Activated T-helper 1 cell treated with Interleukin-2 at 50 U/mL for 16 hours (primary cell): ENCODE measurements around the gene SNTG2.

Source experiments
- DNase-seq: peaks from one replicate; pipeline ENCODE4 v3.0.0-alpha.2; 2020; ENCODE audit warnings: low read depth

The SNTG2 gene

DNA sequence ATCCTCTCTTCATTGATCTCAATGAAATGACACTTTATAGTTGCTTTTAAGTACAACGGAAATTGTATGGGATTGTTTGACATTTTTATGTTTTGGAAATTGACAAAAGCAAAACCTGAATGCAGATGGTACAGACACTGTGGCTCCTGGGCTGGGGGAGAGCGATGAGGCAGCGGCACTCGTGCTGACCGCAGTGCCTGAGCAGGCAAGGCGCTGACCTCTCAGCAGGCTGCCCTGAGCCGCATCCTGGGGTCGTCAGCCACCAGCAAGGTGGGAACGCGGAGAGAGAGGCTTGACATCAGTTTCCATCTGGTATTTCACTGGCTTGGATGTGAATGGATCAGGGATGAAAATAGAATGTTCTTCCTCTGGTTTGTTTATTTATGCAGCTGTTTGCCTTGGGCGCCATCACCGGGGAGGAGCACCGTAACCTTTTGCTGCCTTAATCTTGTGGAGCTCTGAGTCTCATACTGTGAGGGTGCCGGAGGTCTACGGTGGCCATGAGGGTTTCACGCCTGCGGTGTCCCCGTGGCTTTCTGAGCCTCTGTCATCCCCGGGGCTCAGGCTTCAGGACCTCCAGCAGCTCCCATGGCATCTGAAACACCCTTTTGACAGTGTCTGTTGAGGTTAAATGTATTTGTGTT, 367.8 kb downstream of the SNTG2 start:
- DNase-seq: no peak

DNA sequence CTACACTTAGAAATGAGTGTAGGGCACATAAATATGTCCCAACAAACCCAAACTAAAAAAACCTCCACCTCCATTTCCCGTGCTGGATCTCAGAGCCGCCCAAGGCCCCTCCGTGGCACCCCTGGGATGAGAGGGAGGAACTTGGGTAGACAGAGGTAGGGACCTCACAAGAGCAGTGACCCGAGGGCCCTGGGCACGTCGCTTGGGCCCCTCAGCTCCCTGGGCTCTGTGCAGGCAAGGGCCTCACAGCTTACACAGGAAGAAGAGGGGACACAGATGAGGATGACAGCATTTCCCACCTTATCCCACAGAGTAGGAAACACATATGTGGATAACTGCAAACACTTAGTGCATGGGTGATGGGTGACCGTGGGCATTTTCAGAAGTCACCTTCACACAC, 368.7 kb downstream of the SNTG2 start:
- DNase-seq: no peak

DNA sequence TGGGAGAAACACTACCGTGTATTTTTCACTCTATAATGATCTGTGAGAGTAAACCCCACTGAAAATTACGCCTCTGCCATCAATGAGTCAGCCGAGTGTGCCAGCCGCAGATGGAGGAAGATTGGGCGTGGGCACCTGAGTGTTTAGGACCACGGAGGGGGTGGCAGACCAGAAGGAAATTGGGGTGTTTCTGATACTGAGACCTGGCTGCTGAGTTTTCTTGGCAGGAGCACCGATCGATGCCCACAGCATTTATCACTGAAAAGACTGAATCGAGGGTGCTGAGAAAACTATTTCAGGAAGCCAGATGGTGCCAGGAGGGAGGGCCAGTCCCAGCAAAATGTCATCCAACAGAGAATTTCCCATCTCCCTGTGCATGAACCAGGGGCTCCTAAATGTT, 370.7 kb downstream of the SNTG2 start:
- DNase-seq: no peak

DNA sequence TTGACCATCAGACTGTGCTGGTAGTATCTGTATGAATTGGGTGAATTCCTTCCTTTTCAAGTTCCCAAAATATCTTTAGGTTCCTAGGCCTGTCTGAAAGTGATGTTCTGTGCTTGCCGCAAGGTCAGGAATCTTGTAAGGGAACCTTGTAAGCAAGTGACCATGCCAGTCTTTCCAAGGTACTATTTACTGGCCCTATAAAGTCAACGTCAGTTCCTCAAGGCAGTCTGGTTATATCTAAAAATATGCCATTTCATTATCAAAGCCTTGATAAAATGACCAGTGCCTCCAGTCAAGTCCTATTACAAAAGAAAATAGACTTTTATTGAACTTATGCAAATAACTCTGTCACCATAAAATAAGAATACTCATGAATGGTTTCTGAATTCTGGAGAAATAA, 374.2 kb downstream of the SNTG2 start:
- DNase-seq: no peak

DNA sequence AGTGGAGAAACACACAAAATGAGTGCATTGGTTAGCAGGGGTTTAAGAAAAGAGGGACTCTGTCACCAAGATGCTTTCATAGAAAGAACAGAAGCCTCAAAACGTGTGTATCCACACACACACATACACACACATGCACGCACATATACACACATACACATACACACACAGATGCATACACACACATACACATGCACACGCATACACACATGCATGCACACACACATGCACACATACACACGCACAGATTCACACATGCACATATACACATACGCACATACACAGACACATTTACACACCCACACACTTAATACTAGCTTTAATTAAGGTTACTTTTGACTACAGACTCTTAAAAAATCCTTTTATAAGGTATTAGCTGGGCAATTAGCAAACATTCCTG, 378.0 kb downstream of the SNTG2 start:
- no peak for DNase-seq

DNA sequence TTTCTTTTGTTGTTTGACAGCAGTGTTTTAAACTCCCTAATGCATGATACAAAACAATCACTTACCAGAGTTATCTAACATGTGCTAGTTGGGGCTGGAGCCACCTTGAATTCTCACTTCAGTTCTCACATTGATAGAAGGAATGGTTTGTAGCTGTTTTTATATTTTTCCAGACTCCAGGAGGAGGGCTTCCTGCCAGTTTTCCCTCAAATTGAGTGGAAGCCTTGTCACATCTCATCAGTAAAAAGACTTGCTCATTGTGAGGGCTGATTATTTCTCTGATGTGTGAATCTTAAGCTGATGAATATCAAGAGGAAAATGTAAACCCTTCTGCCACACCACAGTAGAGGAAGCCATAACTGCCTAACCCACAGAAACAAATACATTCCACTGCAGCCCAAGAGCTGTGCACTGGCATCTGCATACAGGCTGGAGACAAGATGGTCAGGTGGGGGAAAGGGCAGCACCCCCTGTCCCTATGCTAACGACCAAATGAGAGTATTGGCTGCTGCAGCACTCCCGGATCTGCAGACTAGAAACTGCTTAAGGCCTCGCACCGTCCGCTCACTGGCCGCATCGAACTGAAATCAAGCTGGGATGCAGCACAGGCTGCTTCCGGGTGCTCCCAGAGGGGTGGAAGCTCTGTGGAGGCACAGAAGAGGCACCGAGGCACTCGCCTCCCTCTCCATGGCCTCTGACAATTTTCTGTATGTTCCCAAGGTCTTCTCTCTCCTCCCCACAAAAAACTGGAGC, 388.9 kb downstream of the SNTG2 start:
- DNase-seq: no peak

DNA sequence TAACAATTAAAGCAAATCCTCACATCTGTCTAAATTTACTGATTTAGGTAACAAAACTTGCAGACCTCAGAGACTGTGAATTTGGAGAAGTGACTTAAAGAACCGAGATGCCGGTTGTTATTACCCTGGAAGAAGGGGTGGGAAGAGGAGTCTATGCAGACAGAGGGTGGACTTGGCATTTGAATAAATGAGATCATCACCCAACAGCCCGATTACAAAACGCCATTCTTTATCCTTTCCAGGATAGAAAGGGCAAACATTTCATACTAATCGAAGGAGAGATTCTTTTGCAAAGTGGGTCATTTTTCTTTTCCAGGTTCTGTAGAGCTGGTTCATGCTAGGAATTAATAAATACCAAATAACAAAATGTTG, 389.5 kb downstream of the SNTG2 start:
- DNase-seq: no peak

DNA sequence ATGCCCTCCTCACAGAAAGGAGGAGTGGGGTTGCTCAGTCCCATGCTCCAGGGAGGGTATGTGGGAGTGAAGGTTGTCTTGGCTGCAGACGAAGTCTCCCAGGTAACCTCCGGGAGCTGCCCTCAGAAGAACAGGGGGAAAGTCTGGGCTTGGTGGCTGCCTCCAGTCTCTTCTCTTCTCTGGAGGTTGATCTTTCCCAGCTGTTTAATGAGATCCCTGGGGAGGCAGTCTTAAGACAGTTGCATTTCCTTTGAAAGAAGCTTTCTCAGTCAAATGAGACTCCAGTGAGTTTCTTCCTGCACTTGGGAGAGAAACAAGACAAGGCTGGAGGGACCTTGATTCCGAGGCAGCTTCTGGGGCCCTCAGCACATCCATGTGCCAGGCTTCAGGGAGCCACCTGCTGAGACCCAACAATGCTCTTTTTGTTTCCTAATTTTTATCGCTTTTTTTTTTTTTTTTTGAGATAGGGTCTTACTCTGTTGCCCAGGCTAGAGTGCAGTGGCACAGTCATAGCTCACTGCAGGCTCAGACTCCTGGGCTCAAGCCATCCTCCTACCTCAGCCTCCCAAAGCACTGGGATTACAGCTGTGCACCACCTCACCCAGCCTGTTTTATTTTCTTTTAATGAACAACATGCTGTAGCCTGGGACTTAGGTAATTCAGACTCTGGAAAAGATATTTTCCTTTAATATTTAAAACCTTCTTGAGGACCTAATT, 390.9 kb downstream of the SNTG2 start:
- no peak for DNase-seq

DNA sequence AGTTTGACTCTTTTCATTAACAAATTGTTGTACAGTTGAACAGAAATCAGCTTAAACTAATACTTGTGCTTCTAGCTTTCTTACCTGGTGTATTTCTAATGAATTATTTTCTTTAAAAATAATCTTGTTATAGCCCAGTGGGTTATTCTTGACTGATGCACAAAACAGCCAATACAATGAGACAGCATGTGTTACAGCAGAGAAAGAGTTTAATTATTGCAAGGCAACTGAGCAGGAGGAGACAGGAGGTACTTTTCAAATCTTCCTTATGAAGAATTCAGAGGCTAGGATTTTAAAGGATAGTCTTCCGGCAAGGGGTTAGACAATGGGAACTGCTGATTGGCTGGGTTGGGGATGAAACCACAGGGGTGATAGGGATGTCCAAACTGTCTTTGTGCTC, 398.1 kb downstream of the SNTG2 start:
- no peak for DNase-seq

DNA sequence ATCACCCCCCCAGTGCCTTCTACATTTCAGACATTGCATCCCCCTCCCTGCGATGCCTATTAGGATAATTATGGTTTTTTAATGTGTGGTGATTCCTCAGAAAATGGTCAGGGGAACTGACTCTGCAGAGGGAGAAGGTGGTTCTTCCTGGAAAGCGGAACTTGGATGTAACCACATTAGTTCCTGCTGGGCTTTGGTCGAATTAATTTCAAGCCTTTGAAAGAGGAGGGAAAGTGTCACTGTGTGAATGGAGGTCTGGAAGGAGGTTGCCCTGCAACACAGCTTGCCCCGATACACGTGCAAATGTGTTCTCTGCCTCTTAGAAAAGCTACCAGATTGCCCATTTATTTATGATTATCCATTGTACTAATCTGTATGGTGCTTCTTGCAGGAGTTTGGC, 399.5 kb downstream of the SNTG2 start:
- DNase-seq: no peak

DNA sequence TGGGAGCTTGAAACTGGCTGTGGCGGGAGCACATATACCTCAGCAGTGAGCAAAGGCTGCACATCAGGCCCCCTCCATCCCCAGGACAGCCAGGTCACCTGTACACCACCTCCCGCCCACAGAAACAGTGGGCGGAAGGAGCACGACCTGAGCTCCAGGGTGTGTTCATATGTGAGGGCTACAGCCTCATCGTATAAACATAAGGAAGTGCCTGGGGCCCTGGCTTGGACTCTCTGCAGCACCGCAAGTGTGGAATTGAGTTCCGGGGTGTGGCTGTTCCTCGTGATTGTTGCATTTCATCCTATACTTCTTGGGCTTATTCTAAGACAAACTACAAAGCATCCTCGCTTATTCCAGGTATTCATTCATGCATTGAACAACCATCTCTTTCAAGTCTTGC, 402.5 kb downstream of the SNTG2 start:
- DNase-seq: no peak

DNA sequence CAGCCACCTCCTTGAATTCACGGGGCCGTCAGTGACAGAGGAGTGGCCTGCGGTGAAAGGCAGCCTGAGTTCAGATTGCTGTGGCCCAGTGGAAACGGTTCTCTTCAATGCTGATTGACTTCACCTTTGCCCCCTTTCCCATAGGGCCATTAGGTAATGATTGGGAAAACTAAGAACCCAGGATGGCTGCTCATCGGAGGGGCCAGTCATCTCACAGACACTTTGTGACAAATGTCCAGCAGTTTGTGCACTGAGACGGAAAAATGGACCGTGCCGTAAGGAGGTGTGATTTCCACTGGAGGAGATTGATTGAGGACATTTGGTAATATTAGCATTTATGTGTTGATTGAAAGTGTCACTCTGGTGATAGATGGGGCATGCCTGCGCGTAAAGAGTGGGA, 402.9 kb downstream of the SNTG2 start:
- DNase-seq: no peak

DNA sequence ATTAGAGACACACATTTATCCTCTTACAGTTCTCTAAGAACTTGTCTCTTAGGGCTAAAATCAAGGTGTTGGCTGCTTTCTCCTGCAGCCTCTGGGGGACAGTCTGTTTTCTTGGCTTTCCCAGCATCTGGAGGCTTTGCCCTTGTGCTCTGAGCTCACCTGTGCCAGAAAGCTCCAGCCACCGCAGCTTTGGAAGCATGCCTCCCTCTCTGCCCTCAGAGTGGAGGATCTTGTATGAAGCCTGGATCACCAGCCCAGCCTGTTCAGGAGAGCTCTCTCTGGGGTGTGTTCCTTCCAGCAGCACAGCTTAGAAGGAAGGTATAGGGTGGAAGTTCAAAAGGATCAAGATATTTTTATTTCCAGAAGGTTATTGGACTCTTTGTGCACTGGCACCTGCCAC, 409.5 kb downstream of the SNTG2 start:
- DNase-seq: no peak

DNA sequence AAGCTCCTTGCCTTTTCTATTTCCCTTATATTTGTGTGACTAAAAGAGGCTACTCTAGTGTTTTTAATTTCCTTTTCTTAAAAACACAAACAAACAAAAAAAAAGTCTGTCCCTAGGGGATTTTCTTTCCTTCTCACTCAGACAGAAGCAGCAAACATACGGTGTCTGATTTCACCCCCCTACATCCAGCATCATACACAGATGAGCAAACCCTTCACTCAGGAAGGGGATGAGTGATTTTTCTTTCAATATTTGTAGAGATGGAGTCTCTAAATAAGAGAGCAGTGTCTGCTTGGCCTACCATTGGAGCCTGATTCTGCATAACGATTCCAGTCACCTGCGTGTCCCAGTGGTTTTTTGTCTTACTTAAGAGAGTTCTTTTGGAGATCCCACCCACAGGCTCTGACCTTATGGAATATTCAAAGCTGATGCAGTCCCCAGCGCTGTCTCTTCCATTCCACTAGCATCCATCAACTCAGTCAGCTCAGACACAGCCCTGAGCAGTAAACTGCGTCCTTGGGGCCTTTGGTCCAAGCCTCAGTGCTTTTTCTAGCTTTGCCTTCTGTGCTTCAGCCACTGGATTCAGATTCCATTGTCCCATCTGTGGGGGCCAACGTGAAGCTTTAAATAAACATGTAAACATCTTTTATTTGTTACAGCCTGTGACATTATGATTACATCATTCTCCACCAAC, 410.1 kb downstream of the SNTG2 start:
- no peak for DNase-seq

DNA sequence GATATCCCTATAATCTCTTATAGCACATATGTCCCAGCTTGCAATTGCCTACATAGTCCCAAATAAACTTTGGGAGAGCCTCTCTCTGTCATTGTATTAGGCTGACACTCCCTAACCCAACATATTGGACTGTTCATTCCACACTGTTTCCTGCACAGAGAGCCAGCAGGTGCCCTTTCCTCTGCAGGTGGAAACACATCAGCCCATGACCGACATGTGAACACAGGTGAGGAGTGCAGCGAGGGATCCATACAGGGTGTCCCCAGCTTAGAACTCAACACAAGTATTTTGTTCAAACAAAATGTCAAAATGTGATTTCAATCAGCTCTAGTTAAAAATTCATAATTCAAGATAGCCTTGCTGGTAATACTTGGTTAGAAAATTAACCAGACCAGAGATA, 412.7 kb downstream of the SNTG2 start:
- DNase-seq: no peak

DNA sequence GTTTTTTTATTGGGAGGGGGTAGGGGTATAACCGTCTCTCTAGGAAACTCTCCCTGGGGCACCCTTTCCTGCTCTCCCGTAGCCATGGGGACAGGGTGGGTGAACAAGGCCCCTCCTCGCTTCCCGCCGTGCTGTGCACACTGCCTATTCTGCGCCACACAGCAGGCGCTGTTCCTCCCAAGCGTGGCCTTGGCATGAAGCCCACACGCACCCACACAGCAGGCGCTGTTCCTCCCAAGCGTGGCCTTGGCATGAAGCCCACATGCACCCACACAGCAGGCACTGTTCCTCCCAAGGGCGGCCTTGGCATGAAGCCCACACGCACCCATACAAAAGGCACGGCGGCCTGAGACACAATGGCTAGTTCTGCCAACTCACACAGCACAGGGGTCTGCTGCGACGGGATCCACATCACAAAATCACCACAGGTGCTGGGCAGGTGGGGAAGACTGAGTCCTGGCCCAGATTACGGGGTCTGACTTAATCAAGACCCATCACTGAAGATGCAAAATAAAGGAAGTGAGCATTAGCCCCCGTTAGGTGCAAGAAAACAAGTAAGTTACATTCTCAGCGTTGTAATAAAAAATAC, 416.0 kb downstream of the SNTG2 start:
- no peak for DNase-seq

DNA sequence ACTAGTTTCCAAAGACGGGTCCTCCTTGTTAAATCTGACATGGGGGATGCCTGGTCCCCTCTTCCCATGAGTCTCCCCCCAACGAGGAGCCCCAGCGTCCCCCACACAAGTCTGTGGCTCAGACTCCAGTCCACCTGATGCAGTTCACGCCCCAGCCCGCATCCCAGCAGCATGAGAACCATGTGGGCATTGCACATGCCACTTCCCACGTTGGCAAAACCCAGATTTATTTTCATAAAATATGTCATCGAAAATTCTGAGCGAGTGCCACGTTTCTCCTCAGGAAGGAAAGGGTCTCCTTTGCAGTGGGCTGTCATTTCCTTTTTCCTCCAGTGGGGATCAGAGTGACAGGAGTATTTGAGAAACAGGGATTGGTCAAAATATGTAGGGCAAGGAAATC, 417.0 kb downstream of the SNTG2 start:
- DNase-seq: no peak

DNA sequence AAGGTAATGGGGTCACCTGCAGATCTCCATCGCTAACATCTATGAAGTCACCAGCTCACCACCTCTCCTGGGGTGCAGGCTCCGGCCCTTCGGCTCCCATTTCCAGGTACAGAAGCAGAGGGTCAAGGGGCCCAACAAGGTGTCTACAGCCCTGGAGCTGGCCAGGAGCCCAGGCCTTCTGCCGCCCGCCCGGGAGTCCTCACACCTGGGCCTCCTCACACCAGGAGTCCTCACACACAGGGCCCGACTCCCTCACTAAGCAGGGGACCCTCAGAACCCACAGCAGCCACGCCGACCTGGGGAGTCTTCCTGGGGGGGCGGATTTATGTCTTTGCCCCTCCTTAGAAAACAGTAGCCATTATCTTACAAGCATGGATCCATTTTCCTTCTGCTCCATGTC, 419.3 kb downstream of the SNTG2 start:
- DNase-seq: no peak

DNA sequence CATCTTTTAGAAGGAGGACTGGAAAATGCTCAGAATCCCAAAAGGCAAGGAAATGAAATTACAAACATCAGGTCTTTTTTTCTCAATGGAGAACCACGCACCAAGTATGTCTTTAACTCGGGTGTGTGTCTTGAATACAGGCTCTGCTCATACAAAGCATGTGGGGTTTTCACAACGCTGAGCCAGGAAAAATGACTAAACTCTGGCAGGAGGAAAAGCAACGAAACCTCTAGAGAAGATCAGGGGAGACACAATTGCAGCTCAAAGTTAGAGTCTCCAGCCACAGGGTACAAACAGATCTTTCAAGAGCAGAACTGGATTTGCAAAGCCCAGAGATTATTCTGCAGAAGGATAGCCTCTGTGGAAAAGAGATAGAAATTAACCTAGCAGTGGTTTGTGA, 419.8 kb downstream of the SNTG2 start:
- no peak for DNase-seq

DNA sequence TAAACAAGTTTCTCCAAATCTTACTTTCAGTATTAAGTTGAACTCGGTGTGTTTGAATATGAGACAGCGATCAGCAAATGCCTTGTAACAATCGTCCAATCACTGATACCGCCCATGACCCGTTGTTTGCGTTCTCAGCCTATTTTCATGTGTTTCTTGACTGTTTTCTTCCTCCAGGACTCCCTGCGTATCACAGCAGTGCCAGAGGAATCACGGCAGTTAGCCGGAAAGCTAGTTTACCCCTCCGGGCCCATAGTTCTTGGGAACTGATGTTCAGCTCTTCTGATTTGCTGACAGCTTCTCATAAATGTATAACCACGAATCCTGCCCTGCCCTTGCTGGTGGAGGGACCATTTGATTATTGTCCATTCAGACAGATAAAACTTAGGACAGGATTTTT, 420.4 kb downstream of the SNTG2 start:
- DNase-seq: no peak

DNA sequence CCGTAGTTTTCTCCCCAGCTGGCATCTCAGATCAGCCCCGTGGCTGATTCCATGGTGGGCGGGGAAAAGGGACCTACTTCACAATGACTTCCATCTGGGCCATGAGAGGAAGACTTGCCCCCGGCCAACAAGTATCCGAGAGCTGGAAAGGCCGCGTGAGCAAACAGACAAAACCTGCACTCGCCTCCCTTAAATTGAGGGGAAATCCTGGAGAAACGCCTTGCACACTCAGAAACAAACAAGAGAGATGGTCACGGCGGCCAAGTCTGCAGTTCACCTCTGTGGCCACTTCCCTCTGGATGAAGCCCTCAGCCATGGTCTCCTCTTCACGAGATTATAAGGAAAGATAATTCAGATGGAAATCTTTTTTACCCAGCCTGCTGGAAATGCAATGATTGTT, 423.2 kb downstream of the SNTG2 start:
- DNase-seq: no peak

DNA sequence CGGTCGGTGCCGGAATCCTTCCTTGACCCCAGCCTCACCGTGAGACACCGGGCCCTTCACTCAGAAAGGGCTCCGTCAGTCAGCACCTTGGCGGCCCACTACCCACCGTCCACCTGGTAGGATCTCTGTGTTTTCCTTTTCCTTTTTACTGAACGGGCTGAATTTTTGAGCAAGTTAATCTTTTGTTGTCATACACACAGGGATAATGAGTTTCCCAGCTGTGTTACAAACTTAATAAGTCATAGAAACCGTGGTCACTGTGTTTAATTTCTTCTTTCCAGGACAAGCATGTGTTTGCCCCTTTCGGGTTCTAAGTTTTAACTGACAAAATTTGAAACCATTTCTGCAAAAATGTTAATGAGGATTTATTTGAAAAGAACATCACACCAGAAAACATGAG, 423.6 kb downstream of the SNTG2 start:
- DNase-seq: no peak

DNA sequence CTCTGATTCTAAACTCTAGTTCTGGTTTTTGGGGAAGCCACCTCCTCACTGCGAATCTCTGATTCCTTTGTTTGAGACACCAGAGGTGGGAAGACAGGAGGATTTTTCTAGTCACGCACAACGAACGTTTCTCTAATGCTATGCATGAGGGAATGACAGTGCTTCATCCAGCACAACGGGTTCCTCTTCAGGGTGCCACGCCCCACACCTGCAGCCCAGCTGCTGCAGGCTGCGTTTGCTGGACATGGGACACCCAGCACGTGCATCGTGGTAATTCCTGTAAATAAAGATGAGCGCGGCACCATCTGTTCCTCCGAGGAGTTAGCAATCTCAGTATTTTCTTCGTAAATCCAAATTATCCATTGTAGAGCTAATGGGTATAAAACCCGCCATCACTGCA, 425.1 kb downstream of the SNTG2 start:
- no peak for DNase-seq
